Suprapubic skin (tissue), 4 donors: ENCODE results near the gene TOM1L2.

Experiments used
- EP300 ChIP-seq: sonication (generic); formaldehyde crosslinking; IDR thresholded peaks from one replicate; pipeline ENCODE4 v1.6.1; 2017; ENCODE audit warnings: antibody characterized with exemption
- POLR2A ChIP-seq, 2 donors: fragments of 450-650 bp; IDR thresholded peaks; one replicate each; pipeline ENCODE4 v1.6.1; 2017; ENCODE audit warnings: antibody characterized with exemption in 2 of 2, mild to moderate bottlenecking in 2 of 2, moderate library complexity in 2 of 2
- POLR2AphosphoS5 ChIP-seq, 3 donors: sonication (generic); formaldehyde crosslinking; IDR thresholded peaks; one replicate each; pipeline ENCODE4 v1.6.1; 2017; ENCODE audit warnings: antibody characterized with exemption in 3 of 3
- TF ChIP-seq, protein P1 (sequence below), 2 donors: fragments of 200-600 bp in 1 of 2; fragments of 450-650 bp in 1 of 2; sonication (generic) in 1 of 2; IDR thresholded peaks; one replicate each; pipeline ENCODE4 v1.5.1; 2016 to 2019; ENCODE audit warnings: antibody characterized with exemption in 2 of 2, mild to moderate bottlenecking in 1 of 2, moderate library complexity in 1 of 2

DNA sequence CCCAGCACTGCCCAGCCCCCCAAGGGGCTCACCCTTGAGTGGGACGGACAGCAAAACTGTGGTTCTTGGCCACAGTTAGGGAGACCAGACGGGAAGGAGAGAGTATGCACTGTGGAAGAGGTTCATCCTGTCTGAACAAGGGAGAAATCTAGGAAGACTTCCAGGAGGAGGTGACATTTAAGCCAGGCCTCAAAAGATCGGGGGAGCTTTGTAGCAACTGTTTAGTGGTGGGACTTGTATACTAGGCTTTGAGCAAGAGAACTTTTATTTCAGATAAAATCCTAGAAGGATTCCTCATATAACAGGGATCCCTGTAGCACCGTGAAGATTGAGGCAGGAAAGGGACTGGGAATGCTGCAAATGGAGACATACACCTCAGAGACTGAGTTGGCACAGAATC lies 166.2 kb downstream of the TOM1L2 start:
- TF ChIP-seq, protein P1, sequence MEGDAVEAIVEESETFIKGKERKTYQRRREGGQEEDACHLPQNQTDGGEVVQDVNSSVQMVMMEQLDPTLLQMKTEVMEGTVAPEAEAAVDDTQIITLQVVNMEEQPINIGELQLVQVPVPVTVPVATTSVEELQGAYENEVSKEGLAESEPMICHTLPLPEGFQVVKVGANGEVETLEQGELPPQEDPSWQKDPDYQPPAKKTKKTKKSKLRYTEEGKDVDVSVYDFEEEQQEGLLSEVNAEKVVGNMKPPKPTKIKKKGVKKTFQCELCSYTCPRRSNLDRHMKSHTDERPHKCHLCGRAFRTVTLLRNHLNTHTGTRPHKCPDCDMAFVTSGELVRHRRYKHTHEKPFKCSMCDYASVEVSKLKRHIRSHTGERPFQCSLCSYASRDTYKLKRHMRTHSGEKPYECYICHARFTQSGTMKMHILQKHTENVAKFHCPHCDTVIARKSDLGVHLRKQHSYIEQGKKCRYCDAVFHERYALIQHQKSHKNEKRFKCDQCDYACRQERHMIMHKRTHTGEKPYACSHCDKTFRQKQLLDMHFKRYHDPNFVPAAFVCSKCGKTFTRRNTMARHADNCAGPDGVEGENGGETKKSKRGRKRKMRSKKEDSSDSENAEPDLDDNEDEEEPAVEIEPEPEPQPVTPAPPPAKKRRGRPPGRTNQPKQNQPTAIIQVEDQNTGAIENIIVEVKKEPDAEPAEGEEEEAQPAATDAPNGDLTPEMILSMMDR (IDR thresholded peaks at IDR 0.05): no peak
- no peak for TF ChIP-seq POLR2A (IDR thresholded peaks at IDR 0.05)
- no peak for TF ChIP-seq EP300
- TF ChIP-seq POLR2AphosphoS5 (IDR thresholded peaks at IDR 0.05): no peak
